ENCODE measurements around the gene FEM1C. TPM values are rescaled to one million over a fixed set of nuclear protein-coding genes. Genes with fewer than 3 reads are reported as not detected.

Gene FEM1C
- total and polyA plus RNA-seq, 2 of the 4 experiments (the other 2 are of a cell fraction): 6.3 to 21.5 TPM

DNA sequence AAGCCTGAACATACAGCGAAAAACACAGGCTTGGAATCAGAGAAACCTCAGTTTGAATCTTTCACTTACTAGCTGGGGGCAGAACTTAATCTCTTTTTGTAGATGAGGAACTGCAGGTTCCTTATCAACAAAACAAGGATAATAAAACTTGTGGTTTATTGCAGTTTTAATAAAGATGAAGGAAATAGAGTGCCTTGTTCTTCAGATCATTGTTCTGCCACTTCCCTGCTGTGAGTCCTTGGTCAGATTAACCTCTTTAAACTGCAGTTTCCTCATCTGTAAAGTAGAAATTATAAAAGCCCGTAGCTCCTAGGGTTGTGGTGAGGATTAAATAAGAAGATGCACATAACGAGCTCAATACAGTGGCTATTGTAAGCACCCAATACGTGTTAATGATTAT is 57.4 kb downstream of the FEM1C start:
- DNase-seq: no peak
- Histone ChIP-seq H3K14ac (replicated peaks; ENCODE audit: low read depth, low read length) (no peak overlapping the region), H3K9me3 (ENCODE audit: control insufficient read depth, insufficient read depth, low read length) (no peaks in the 10 kb centered on the region), H4K5ac (ENCODE audit: low read depth, low read length) (no peak overlapping the region), H3K4me2 (ENCODE audit: low read depth, low read length) (no peak overlapping the region), H3K79me1 (ENCODE audit: low read depth in 1 of 2, low read length in 2 of 2) (no peaks in the 10 kb centered on the region), H2BK15ac (ENCODE audit: low read depth, low read length) (no peak overlapping the region), H3K4ac (ENCODE audit: low read depth, low read length) (no peak overlapping the region), H3K27me3 (ENCODE audit: control insufficient read depth, insufficient read depth, low read length) (no peaks in the 10 kb centered on the region; the same call in 1 of the 2 replicates), H2AFZ (replicated peaks; ENCODE audit: low read length, poor library complexity) (no peak overlapping the region), H2BK120ac (ENCODE audit: low read depth, low read length) (no peak overlapping the region), H4K91ac (ENCODE audit: insufficient read depth, low read depth, low read length) (no peak overlapping the region), H3K27ac (ENCODE audit: insufficient read depth, low read length) (no peak overlapping the region), H3K18ac (ENCODE audit: low read depth, low read length) (no peak overlapping the region), H2AK9ac (replicated peaks; ENCODE audit: low read depth, low read length, poor library complexity) (no peak overlapping the region), H3K23ac (ENCODE audit: low read depth, low read length) (no peak overlapping the region), H2BK5ac (ENCODE audit: low read depth, low read length, poor library complexity, severe bottlenecking) (no peak overlapping the region), H3K9me1 (ENCODE audit: insufficient read depth, low read length) (no peaks in the 10 kb centered on the region), H2BK20ac (ENCODE audit: low read depth, low read length) (no peak overlapping the region), H4K20me1 (ENCODE audit: insufficient read depth, low read length) (no peaks in the 10 kb centered on the region), H4K8ac (ENCODE audit: low read depth in 2 of 2, low read length in 2 of 2) (no peak overlapping the region), H2AK5ac (ENCODE audit: low read depth, low read length) (no peak overlapping the region), H3K9ac (ENCODE audit: low read depth, low read length) (no peak overlapping the region), H3K4me1 (ENCODE audit: control insufficient read depth, insufficient read depth, low read length) (no peaks in the 10 kb centered on the region), H3K4me3 (ENCODE audit: insufficient read depth, low read depth, low read length) (no peak overlapping the region), H3K56ac (ENCODE audit: extremely low read depth, insufficient read depth, low read length) (no peak overlapping the region), H3K36me3 (ENCODE audit: control insufficient read depth, insufficient read depth, low read length) (no peaks in the 10 kb centered on the region)
- BruUV-seq (replicated peaks): no TSS peak
- no peak for ATAC-seq (ENCODE audit: low read depth)
- dilution Hi-C loops (cut with HindIII; ENCODE audit: low sequenced_read_pairs, unreplicated experiment): no loop called here
- POLR2A ChIA-PET (ENCODE audit: unreplicated experiment): no interaction called here
- intact Hi-C loops (cut with micrococcal nuclease): no loop called here
- TF ChIP-seq POLR2A (IDR thresholded peaks at IDR 0.05; ENCODE audit: low read depth, low read length) (no peak), MAZ (IDR thresholded peaks at IDR 0.05; ENCODE audit: borderline replicate concordance, low read depth, low read length) (no peak), FOS (IDR thresholded peaks at IDR 0.05; ENCODE audit: low read depth, low read length) (no peak), RAD21 (IDR thresholded peaks at IDR 0.05; ENCODE audit: low read length) (no peak), CEBPB (IDR thresholded peaks at IDR 0.05; ENCODE audit: low read depth, low read length) (no peak), CHD1 (IDR thresholded peaks at IDR 0.05; ENCODE audit: low read depth, low read length) (no peak)
- TF ChIP-seq, protein P1, sequence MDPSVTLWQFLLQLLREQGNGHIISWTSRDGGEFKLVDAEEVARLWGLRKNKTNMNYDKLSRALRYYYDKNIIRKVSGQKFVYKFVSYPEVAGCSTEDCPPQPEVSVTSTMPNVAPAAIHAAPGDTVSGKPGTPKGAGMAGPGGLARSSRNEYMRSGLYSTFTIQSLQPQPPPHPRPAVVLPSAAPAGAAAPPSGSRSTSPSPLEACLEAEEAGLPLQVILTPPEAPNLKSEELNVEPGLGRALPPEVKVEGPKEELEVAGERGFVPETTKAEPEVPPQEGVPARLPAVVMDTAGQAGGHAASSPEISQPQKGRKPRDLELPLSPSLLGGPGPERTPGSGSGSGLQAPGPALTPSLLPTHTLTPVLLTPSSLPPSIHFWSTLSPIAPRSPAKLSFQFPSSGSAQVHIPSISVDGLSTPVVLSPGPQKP (IDR thresholded peaks at IDR 0.05; ENCODE audit: borderline replicate concordance, low read depth, low read length): no peak
- TF ChIP-seq, protein P2, sequence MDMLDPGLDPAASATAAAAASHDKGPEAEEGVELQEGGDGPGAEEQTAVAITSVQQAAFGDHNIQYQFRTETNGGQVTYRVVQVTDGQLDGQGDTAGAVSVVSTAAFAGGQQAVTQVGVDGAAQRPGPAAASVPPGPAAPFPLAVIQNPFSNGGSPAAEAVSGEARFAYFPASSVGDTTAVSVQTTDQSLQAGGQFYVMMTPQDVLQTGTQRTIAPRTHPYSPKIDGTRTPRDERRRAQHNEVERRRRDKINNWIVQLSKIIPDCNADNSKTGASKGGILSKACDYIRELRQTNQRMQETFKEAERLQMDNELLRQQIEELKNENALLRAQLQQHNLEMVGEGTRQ (IDR thresholded peaks at IDR 0.05; ENCODE audit: low read depth, low read length): no peak
- 80% methylated on average over 2 of the region's 4 CpGs; no CpG with 5 or more reads in 1 of the 2 experiments for WGBS, 2 experiments (ENCODE audit: extremely low coverage in 2 of 2, insufficient read length in 1 of 2)
- in situ Hi-C loops (cut with MboI; ENCODE audit: low sequenced_read_pairs): no loop called here
- CTCF ChIA-PET: no interaction called here
